HFFc6 (cell line): ENCODE results near the gene CCDC91. TPM values are rescaled to one million over a fixed set of nuclear protein-coding genes. Genes with fewer than 3 reads are reported as not detected.

ENCODE experiments used
- DNase-seq: peaks from one replicate; pipeline ENCODE4 v3.0.0-alpha.2; 2018
- H3K27ac Mint-ChIP-seq: 2 replicates; pipeline ENCODE4 v1.8.0; 2020; ENCODE audit warnings: mild to moderate bottlenecking, mixed read lengths
- H3K27me3 Mint-ChIP-seq: 2 replicates; pipeline ENCODE4 v1.8.0; 2021; ENCODE audit warnings: mild to moderate bottlenecking, moderate library complexity, mixed read lengths; ENCODE audit not compliant: insufficient read depth
- H3K36me3 Mint-ChIP-seq: 2 replicates; pipeline ENCODE4 v1.8.0; 2021; ENCODE audit warnings: low read depth, mixed read lengths
- H3K4me1 Mint-ChIP-seq: 2 replicates; pipeline ENCODE4 v1.8.0; 2020; ENCODE audit warnings: low read depth, mixed read lengths
- H3K4me3 Mint-ChIP-seq: 2 replicates; pipeline ENCODE4 v1.8.0; 2020; ENCODE audit warnings: mild to moderate bottlenecking, moderate library complexity, mixed read lengths
- H3K9me3 Mint-ChIP-seq: 2 replicates; pipeline ENCODE4 v1.8.0; 2020; ENCODE audit warnings: mild to moderate bottlenecking, mixed read lengths
- CTCF ChIP-seq: fragments of 200-600 bp; sonication (generic); IDR thresholded peaks from 2 replicates; pipeline ENCODE4 v1.5.0; 2021; ENCODE audit warnings: antibody characterized with exemption, mild to moderate bottlenecking
- total RNA-seq, 6 experiments: library from RNA; stranded (reverse); fragmentation: NEBNext Ultra II Directional; extraction: Animal tissue kit (Norgen Biotek cat#: 25700); gene quantifications; 2 replicates in 1 of 6; 3 replicates in 5 of 6; pipeline ENCODE4 v1.2.3, GENCODE V29; 2021

The CCDC91 gene
- total RNA-seq, 6 experiments from 2014 or later = 14.7 to 17.3 (median 16.7) TPM

GRCh38 chr12:28568118-28568517 lies 377.9 kb downstream of the CCDC91 start:
- TF ChIP-seq CTCF = no peak
- peak overlapping the region; percentile 85 for H3K27ac Mint-ChIP-seq
- DNase-seq = peak; percentile 93
- no peaks in the 10 kb centered on the region for H3K27me3 Mint-ChIP-seq
- peaks cover 61% of the 10 kb centered on the region for H3K4me1 Mint-ChIP-seq
- H3K36me3 Mint-ChIP-seq = peaks cover 5% of the 10 kb centered on the region; the same call in 1 of the 2 replicates
- no peaks in the 10 kb centered on the region for H3K9me3 Mint-ChIP-seq
- peak overlapping the region; percentile 71 for H3K4me3 Mint-ChIP-seq

GRCh38 chr12:28568704-28569103 lies 378.4 kb downstream of the CCDC91 start:
- no peak for TF ChIP-seq CTCF
- H3K4me1 Mint-ChIP-seq = peaks cover 55% of the 10 kb centered on the region
- H3K27me3 Mint-ChIP-seq = no peaks in the 10 kb centered on the region
- peak; percentile 8 for DNase-seq
- peak overlapping the region; percentile 85 for H3K27ac Mint-ChIP-seq
- no peaks in the 10 kb centered on the region for H3K9me3 Mint-ChIP-seq
- peaks cover 5% of the 10 kb centered on the region; the same call in 1 of the 2 replicates for H3K36me3 Mint-ChIP-seq
- H3K4me3 Mint-ChIP-seq = peak overlapping the region; percentile 71

GRCh38 chr12:28569698-28570411 lies 379.6 kb downstream of the CCDC91 start:
- peak overlapping the region; percentile 85 for H3K27ac Mint-ChIP-seq
- H3K36me3 Mint-ChIP-seq = peaks cover 5% of the 10 kb centered on the region; the same call in 1 of the 2 replicates
- no peaks in the 10 kb centered on the region for H3K9me3 Mint-ChIP-seq
- H3K4me1 Mint-ChIP-seq = peaks cover 43% of the 10 kb centered on the region
- peak; percentile 47 for DNase-seq
- H3K4me3 Mint-ChIP-seq = peak overlapping the region; percentile 75
- H3K27me3 Mint-ChIP-seq = no peaks in the 10 kb centered on the region
- TF ChIP-seq CTCF = no peak

- no peaks in the 10 kb centered on the region; the same call in 1 of the 2 replicates for H3K27me3 Mint-ChIP-seq
- H3K27ac Mint-ChIP-seq = 0 out of 2 replicates have a peak overlapping the region, but pooled peaks have one; percentile 6
- H3K4me3 Mint-ChIP-seq = no peak overlapping the region
- no peak for DNase-seq
- H3K36me3 Mint-ChIP-seq = peaks cover 4% of the 10 kb centered on the region; the same call in 1 of the 2 replicates
- peaks cover 41% of the 10 kb centered on the region for H3K4me1 Mint-ChIP-seq
- TF ChIP-seq CTCF = no peak
- H3K9me3 Mint-ChIP-seq = no peaks in the 10 kb centered on the region
These were observed 380.6 kb downstream of the CCDC91 start for GRCh38 chr12:28570811-28571210.

GRCh38 chr12:28574746-28575592 lies 384.7 kb downstream of the CCDC91 start:
- DNase-seq = no peak

More at GRCh38 chr12:28574746-28575592, 384.7 kb downstream of the CCDC91 start:
- H3K4me3 Mint-ChIP-seq = no peak overlapping the region
- H3K27ac Mint-ChIP-seq = no peak overlapping the region
- peaks cover 4% of the 10 kb centered on the region for H3K27me3 Mint-ChIP-seq
- TF ChIP-seq CTCF = no peak
- H3K9me3 Mint-ChIP-seq = no peaks in the 10 kb centered on the region
- H3K36me3 Mint-ChIP-seq = no peaks in the 10 kb centered on the region
- H3K4me1 Mint-ChIP-seq = peaks cover 29% of the 10 kb centered on the region
